ENCODE results near the gene AMFR. TPM values are rescaled to one million over a fixed set of nuclear protein-coding genes. Genes with fewer than 3 reads are reported as not detected.

Gene AMFR
- total RNA-seq, 1 experiment from 2014 or later: 25.6 TPM

DNA sequence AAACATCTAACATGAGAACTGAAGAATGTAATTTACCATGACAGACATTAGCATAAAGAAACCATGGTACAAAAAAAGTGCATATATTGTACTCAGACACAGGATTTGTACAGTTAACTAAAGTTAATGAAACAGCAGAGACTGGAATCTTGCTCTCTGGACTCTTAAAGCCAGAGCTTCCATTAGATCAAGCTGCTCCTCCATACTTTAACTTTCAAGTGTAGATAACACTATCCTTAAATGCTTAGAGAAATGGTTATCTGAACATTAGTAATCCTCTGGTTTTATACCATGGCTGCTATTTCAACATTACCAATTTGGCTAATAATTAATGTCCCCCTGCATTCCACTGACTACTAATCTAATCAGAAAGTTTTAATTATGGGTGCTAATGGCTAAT lies 22.7 kb upstream of the AMFR start:
- no peaks in the 10 kb centered on the region for H3K27me3 Mint-ChIP-seq (ENCODE audit: low read depth)
- peaks cover 19 to 47% (median 38%) of the 10 kb centered on the region in 3 experiments for H3K36me3 Mint-ChIP-seq (ENCODE audit: insufficient read depth in 1 of 3, low read depth in 3 of 3)
- Histone ChIP-seq H3K4me1 (ENCODE audit: insufficient read depth, low read length) (peaks cover 5% of the 10 kb centered on the region; the same call in 1 of the 2 replicates), H2AK5ac (ENCODE audit: insufficient read length, low read length) (no peak overlapping the region), H3T11ph (ENCODE audit: low read length) (no peak overlapping the region), H3K23ac (ENCODE audit: insufficient read length, low read depth, low read length) (no peak overlapping the region), H3K56ac (ENCODE audit: insufficient read length, low read depth, low read length) (no peak overlapping the region), H3K27me3 (ENCODE audit: insufficient read depth, low read length) (no peaks in the 10 kb centered on the region), H2BK12ac (ENCODE audit: insufficient read length, low read depth, low read length) (no peak overlapping the region), H2BK5ac (ENCODE audit: insufficient read length, low read length) (no peak overlapping the region), H3K18ac (ENCODE audit: insufficient read length, low read depth, low read length) (no peak overlapping the region), H3K4me2 (ENCODE audit: insufficient read depth, insufficient read length, low read length) (no peak overlapping the region), H2BK15ac (ENCODE audit: low read depth, low read length) (no peak overlapping the region), H3K23me2 (ENCODE audit: insufficient read length, low read depth, low read length, poor library complexity, severe bottlenecking) (peaks cover 14% of the 10 kb centered on the region), H2BK20ac (ENCODE audit: low read depth, low read length, poor library complexity, severe bottlenecking) (no peak overlapping the region), H3K9me3 (ENCODE audit: control insufficient read depth, low read depth, low read length) (no peaks in the 10 kb centered on the region), H3K14ac (ENCODE audit: insufficient read depth, low read length) (no peak overlapping the region), H3K79me1 (ENCODE audit: insufficient read depth, low read depth, low read length, poor library complexity, severe bottlenecking) (peaks cover 9% of the 10 kb centered on the region), H2AFZ (ENCODE audit: low read length) (no peak overlapping the region), H4K8ac (replicated peaks; ENCODE audit: insufficient read length, low read depth, low read length) (no peak overlapping the region), H4K91ac (ENCODE audit: insufficient read length, low read depth, low read length) (no peak overlapping the region), H3K9ac (ENCODE audit: extremely low read depth, insufficient read length, low read length) (no peak overlapping the region), H3K79me2 (ENCODE audit: insufficient read depth, low read length) (peaks cover 34% of the 10 kb centered on the region), H3K27ac (ENCODE audit: insufficient read length, low read depth, low read length) (no peak overlapping the region), H3K4ac (ENCODE audit: low read depth, low read length) (no peak overlapping the region), H2BK120ac (ENCODE audit: low read depth, low read length, poor library complexity, severe bottlenecking) (no peak overlapping the region), H4K5ac (ENCODE audit: insufficient read length, low read depth, low read length) (no peak overlapping the region), H4K20me1 (ENCODE audit: control insufficient read depth, insufficient read depth, insufficient read length) (no peaks in the 10 kb centered on the region)
- H3K4me1 Mint-ChIP-seq: peaks cover 22 to 26% of the 10 kb centered on the region in 2 experiments
- H3K27ac Mint-ChIP-seq: peak overlapping the region in 1 of 3 experiments; percentile 11; a peak in 2 of 7 replicates
- DNase-seq: no peak
- H3K9me3 Mint-ChIP-seq: no peaks in the 10 kb centered on the region; a peak in 1 of 5 replicates
- no peak overlapping the region; a peak in 1 of 5 replicates for H3K4me3 Mint-ChIP-seq
- TF ChIP-seq, protein P1, sequence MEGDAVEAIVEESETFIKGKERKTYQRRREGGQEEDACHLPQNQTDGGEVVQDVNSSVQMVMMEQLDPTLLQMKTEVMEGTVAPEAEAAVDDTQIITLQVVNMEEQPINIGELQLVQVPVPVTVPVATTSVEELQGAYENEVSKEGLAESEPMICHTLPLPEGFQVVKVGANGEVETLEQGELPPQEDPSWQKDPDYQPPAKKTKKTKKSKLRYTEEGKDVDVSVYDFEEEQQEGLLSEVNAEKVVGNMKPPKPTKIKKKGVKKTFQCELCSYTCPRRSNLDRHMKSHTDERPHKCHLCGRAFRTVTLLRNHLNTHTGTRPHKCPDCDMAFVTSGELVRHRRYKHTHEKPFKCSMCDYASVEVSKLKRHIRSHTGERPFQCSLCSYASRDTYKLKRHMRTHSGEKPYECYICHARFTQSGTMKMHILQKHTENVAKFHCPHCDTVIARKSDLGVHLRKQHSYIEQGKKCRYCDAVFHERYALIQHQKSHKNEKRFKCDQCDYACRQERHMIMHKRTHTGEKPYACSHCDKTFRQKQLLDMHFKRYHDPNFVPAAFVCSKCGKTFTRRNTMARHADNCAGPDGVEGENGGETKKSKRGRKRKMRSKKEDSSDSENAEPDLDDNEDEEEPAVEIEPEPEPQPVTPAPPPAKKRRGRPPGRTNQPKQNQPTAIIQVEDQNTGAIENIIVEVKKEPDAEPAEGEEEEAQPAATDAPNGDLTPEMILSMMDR (conservative IDR thresholded peaks at IDR 0.05): no peak
